Measurements from ENCODE around the gene NPAS3.

NPAS3 gene

DNA sequence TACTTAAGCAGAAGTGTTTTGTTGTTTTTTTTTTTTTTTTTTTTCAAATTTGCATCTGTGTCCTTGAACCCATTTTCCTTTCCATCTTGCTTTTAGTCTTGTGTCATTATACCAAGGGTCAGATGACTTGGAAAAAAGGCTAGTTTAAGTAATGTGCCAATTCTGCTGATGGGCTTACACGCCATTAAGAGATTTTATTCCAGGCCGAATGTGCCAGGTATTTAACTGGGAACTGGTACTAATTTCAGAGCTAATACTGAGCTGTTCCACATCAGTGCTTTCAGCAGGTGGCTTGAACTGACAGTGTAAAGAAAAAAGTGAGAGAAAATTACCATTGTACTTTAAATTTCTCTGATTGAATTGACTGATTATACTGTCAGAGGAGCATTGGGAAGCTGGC, 224.9 kb downstream of the NPAS3 start:
- FAIRE-seq (no peak), DNase-seq (ENCODE audit: insufficient read length, low spot score) (no peak)
- TF ChIP-seq POLR2A (IDR thresholded peaks at IDR 0.05; ENCODE audit: low read depth, low read length) (no peak), POLR2AphosphoS5 (IDR thresholded peaks at IDR 0.05; ENCODE audit: low read depth, low read length) (no peak), POU2F2 (IDR thresholded peaks at IDR 0.05; ENCODE audit: low read depth, low read length) (no peak), PAX5 (IDR thresholded peaks at IDR 0.05; ENCODE audit: insufficient read depth, low read length, severe bottlenecking) (no peak), SPI1 (IDR thresholded peaks at IDR 0.05; ENCODE audit: low read depth, low read length) (no peak), TAF1 (IDR thresholded peaks at IDR 0.05; ENCODE audit: low read depth, low read length) (no peak)

DNA sequence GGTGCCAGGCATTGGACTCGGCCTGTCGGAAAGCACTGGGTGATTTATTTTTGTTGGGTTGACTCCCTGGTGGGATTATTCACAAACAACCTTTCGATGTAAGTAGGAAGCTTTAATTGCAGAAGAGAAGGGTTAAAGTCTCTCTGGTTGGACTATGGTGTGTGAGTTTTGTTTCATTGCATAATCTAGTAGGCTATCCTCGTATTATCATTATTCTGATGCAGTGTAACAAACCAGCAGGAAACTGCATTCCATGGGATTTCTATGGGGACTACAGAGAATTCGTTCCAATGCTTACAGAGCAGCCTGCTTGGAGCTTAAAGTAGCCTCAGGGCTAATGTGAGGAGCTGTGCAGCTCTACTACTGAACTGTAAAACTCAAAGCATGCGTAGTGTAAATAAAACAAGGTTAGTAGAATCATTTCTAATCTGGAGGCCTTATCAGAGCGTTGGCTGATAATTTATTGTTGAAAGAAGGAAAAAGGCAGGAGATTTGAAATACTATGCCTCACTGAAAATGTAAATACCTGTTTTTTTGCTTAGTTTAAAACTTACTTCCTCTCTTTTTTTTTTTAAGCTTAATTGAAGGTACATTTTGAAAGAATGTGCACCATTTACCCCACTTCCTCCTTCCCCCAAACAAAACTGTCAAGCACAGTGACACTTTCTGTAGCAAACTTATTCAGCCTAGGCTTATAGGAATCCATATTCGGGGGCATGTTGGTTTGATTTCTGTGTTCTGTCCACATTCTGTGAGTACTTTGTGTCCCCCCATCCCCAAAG, 226.7 kb downstream of the NPAS3 start:
- TF ChIP-seq POU2F2 (IDR thresholded peaks at IDR 0.05; ENCODE audit: low read depth, low read length) (no peak), POLR2AphosphoS5 (IDR thresholded peaks at IDR 0.05; ENCODE audit: low read depth, low read length) (no peak), PAX5 (IDR thresholded peaks at IDR 0.05; ENCODE audit: insufficient read depth, low read length, severe bottlenecking) (no peak), SPI1 (IDR thresholded peaks at IDR 0.05; ENCODE audit: low read depth, low read length) (no peak), POLR2A (IDR thresholded peaks at IDR 0.05; ENCODE audit: low read depth, low read length) (no peak), TAF1 (IDR thresholded peaks at IDR 0.05; ENCODE audit: low read depth, low read length) (no peak)
- FAIRE-seq (no peak), DNase-seq (ENCODE audit: insufficient read length, low spot score) (no peak)

DNA sequence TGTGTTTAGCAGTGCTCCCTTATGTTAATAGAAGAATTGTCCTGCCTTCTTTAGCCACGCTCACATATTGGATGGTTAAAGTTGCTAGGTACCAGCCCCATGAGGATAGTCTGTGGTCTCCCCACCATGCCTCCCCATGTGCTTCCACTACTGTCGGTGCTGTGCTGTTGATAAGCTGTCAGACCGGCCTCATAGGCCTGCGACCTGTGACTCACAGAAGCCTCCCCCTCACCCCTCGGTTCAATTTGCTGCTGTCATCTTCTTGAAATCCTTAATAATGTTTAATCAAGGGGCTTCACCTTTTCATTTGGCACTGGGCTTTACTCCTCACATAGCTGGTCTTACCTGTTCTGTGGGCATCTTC, 227.2 kb downstream of the NPAS3 start:
- no peak for TF ChIP-seq SPI1 (IDR thresholded peaks at IDR 0.05; ENCODE audit: low read depth, low read length)
- no peak for TF ChIP-seq POU2F2 (IDR thresholded peaks at IDR 0.05; ENCODE audit: low read depth, low read length)
- no peak for TF ChIP-seq TAF1 (IDR thresholded peaks at IDR 0.05; ENCODE audit: low read depth, low read length)
- no peak for TF ChIP-seq POLR2A (IDR thresholded peaks at IDR 0.05; ENCODE audit: low read depth, low read length)
- TF ChIP-seq PAX5 (IDR thresholded peaks at IDR 0.05; ENCODE audit: insufficient read depth, low read length, severe bottlenecking) = no peak
- TF ChIP-seq POLR2AphosphoS5 (IDR thresholded peaks at IDR 0.05; ENCODE audit: low read depth, low read length) = no peak
- DNase-seq (ENCODE audit: insufficient read length, low spot score) = no peak
- FAIRE-seq = no peak

GRCh38 chr14:33175951-33176350, 237.3 kb downstream of the NPAS3 start:
- no peak for DNase-seq (ENCODE audit: insufficient read length, low spot score)
- no peak for TF ChIP-seq TAF1 (IDR thresholded peaks at IDR 0.05; ENCODE audit: low read depth, low read length)
- no peak for TF ChIP-seq POLR2A (IDR thresholded peaks at IDR 0.05; ENCODE audit: low read depth, low read length)
- no peak for TF ChIP-seq POU2F2 (IDR thresholded peaks at IDR 0.05; ENCODE audit: low read depth, low read length)
- TF ChIP-seq PAX5 (IDR thresholded peaks at IDR 0.05; ENCODE audit: insufficient read depth, low read length, severe bottlenecking) = no peak
- TF ChIP-seq SPI1 (IDR thresholded peaks at IDR 0.05; ENCODE audit: low read depth, low read length) = no peak
- TF ChIP-seq POLR2AphosphoS5 (IDR thresholded peaks at IDR 0.05; ENCODE audit: low read depth, low read length) = no peak
- FAIRE-seq = no peak

GRCh38 chr14:33184587-33184986, 245.9 kb downstream of the NPAS3 start:
- no peak for FAIRE-seq
- no peak for DNase-seq (ENCODE audit: insufficient read length, low spot score)

GRCh38 chr14:33186656-33187055, 248.0 kb downstream of the NPAS3 start:
- DNase-seq (ENCODE audit: insufficient read length, low spot score) (no peak), FAIRE-seq (no peak)
- no peak for TF ChIP-seq POLR2A (IDR thresholded peaks at IDR 0.05; ENCODE audit: low read depth, low read length)
- TF ChIP-seq TAF1 (IDR thresholded peaks at IDR 0.05; ENCODE audit: low read depth, low read length) = no peak
- TF ChIP-seq PAX5 (IDR thresholded peaks at IDR 0.05; ENCODE audit: insufficient read depth, low read length, severe bottlenecking) = no peak
- TF ChIP-seq SPI1 (IDR thresholded peaks at IDR 0.05; ENCODE audit: low read depth, low read length) = no peak
- no peak for TF ChIP-seq POU2F2 (IDR thresholded peaks at IDR 0.05; ENCODE audit: low read depth, low read length)
- no peak for TF ChIP-seq POLR2AphosphoS5 (IDR thresholded peaks at IDR 0.05; ENCODE audit: low read depth, low read length)

More at GRCh38 chr14:33184587-33184986, 245.9 kb downstream of the NPAS3 start:
- TF ChIP-seq TAF1 (IDR thresholded peaks at IDR 0.05; ENCODE audit: low read depth, low read length) (no peak), POU2F2 (IDR thresholded peaks at IDR 0.05; ENCODE audit: low read depth, low read length) (no peak), POLR2A (IDR thresholded peaks at IDR 0.05; ENCODE audit: low read depth, low read length) (no peak), POLR2AphosphoS5 (IDR thresholded peaks at IDR 0.05; ENCODE audit: low read depth, low read length) (no peak), SPI1 (IDR thresholded peaks at IDR 0.05; ENCODE audit: low read depth, low read length) (no peak), PAX5 (IDR thresholded peaks at IDR 0.05; ENCODE audit: insufficient read depth, low read length, severe bottlenecking) (no peak)

DNA sequence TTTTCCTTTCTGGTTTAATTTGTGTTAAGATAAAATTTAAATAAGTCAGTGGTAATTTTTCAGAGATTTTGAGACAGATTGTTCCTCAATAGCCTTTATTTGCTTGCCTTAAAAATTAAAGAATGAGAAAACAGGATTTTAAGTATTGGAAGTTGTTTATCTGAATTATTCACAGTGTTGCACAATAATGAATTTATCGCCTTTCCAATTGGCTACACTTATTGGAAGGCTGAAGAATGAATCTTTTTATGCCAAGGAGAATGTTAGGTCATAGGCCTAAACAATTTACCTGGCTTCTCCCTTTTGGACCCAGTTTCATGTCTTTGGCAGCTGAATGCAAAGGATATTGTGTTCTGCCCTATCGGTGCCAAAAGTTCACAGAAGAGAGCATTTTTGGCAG, 250.2 kb downstream of the NPAS3 start:
- FAIRE-seq (no peak), DNase-seq (ENCODE audit: insufficient read length, low spot score) (no peak)
- no peak for TF ChIP-seq SPI1 (IDR thresholded peaks at IDR 0.05; ENCODE audit: low read depth, low read length)
- no peak for TF ChIP-seq TAF1 (IDR thresholded peaks at IDR 0.05; ENCODE audit: low read depth, low read length)
- no peak for TF ChIP-seq POLR2AphosphoS5 (IDR thresholded peaks at IDR 0.05; ENCODE audit: low read depth, low read length)
- TF ChIP-seq PAX5 (IDR thresholded peaks at IDR 0.05; ENCODE audit: insufficient read depth, low read length, severe bottlenecking) = no peak
- TF ChIP-seq POLR2A (IDR thresholded peaks at IDR 0.05; ENCODE audit: low read depth, low read length) = no peak
- TF ChIP-seq POU2F2 (IDR thresholded peaks at IDR 0.05; ENCODE audit: low read depth, low read length) = no peak

DNA sequence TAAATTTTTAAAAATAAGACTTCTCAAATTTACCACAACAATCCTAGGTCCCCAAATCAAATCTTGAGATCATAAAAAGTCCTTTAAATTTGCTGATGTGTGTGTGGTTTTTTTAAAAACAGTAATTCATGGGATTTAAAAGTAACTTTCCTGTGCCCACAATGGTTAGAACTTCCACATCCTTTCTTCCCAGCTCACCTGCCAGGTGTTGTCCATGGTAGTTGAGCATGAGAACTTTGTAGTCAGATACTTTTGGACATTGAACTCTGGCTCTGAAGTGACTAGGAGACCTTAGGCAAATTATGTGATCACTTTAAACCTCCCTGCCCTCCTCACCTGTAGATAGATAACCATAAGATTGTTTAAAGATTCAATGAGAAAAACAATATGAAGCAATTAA, 253.2 kb downstream of the NPAS3 start:
- no peak for TF ChIP-seq SPI1 (IDR thresholded peaks at IDR 0.05; ENCODE audit: low read depth, low read length)
- no peak for TF ChIP-seq POU2F2 (IDR thresholded peaks at IDR 0.05; ENCODE audit: low read depth, low read length)
- TF ChIP-seq PAX5 (IDR thresholded peaks at IDR 0.05; ENCODE audit: insufficient read depth, low read length, severe bottlenecking) = no peak
- TF ChIP-seq POLR2AphosphoS5 (IDR thresholded peaks at IDR 0.05; ENCODE audit: low read depth, low read length) = no peak
- TF ChIP-seq TAF1 (IDR thresholded peaks at IDR 0.05; ENCODE audit: low read depth, low read length) = no peak
- no peak for TF ChIP-seq POLR2A (IDR thresholded peaks at IDR 0.05; ENCODE audit: low read depth, low read length)
- DNase-seq (ENCODE audit: insufficient read length, low spot score) (no peak), FAIRE-seq (no peak)

- FAIRE-seq (no peak), DNase-seq (ENCODE audit: insufficient read length, low spot score) (no peak)
Measured at GRCh38 chr14:33194551-33194950, 255.9 kb downstream of the NPAS3 start.

More at GRCh38 chr14:33194551-33194950, 255.9 kb downstream of the NPAS3 start:
- TF ChIP-seq TAF1 (IDR thresholded peaks at IDR 0.05; ENCODE audit: low read depth, low read length) (no peak), POLR2AphosphoS5 (IDR thresholded peaks at IDR 0.05; ENCODE audit: low read depth, low read length) (no peak), POU2F2 (IDR thresholded peaks at IDR 0.05; ENCODE audit: low read depth, low read length) (no peak), POLR2A (IDR thresholded peaks at IDR 0.05; ENCODE audit: low read depth, low read length) (no peak), PAX5 (IDR thresholded peaks at IDR 0.05; ENCODE audit: insufficient read depth, low read length, severe bottlenecking) (no peak), SPI1 (IDR thresholded peaks at IDR 0.05; ENCODE audit: low read depth, low read length) (no peak)
